NB4 (cell line): ENCODE measurements around the gene KBTBD13.

Experiments used
- MYC ChIP-seq: IDR thresholded peaks from 2 replicates; pipeline ENCODE4 v1.6.1; 2011; ENCODE audit warnings: low read depth, low read length
- POLR2A ChIP-seq: IDR thresholded peaks from 2 replicates; pipeline ENCODE4 v1.6.1; 2011; ENCODE audit warnings: mild to moderate bottlenecking; ENCODE audit not compliant: insufficient read length; ENCODE audit errors: extremely low read depth
- TF ChIP-seq, protein P1 (sequence below): IDR thresholded peaks from one replicate; pipeline ENCODE4 v1.5.1; 2012; ENCODE audit warnings: low read depth, low read length

GRCh38 chr15:65085207-65085753 lies 8.7 kb downstream of the KBTBD13 start:
- TF ChIP-seq, protein P1, sequence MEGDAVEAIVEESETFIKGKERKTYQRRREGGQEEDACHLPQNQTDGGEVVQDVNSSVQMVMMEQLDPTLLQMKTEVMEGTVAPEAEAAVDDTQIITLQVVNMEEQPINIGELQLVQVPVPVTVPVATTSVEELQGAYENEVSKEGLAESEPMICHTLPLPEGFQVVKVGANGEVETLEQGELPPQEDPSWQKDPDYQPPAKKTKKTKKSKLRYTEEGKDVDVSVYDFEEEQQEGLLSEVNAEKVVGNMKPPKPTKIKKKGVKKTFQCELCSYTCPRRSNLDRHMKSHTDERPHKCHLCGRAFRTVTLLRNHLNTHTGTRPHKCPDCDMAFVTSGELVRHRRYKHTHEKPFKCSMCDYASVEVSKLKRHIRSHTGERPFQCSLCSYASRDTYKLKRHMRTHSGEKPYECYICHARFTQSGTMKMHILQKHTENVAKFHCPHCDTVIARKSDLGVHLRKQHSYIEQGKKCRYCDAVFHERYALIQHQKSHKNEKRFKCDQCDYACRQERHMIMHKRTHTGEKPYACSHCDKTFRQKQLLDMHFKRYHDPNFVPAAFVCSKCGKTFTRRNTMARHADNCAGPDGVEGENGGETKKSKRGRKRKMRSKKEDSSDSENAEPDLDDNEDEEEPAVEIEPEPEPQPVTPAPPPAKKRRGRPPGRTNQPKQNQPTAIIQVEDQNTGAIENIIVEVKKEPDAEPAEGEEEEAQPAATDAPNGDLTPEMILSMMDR = no peak
- TF ChIP-seq POLR2A (no peak), MYC (no peak)
